HG02610 (cell line): Measurements from ENCODE around the gene GNAO1.

Source experiments
- ATAC-seq: cut with Tn5 transposase; IDR thresholded peaks from one replicate; pipeline ENCODE4 v1.9.1; 2021; ENCODE audit warnings: mild to moderate bottlenecking, moderate library complexity; ENCODE audit not compliant: unreplicated experiment

Gene GNAO1

GRCh38 chr16:56344518-56345405 is 153.5 kb downstream of the GNAO1 start:
- ATAC-seq, result no peak

GRCh38 chr16:56345406-56346050 is 154.2 kb downstream of the GNAO1 start:
- ATAC-seq, result no peak

GRCh38 chr16:56346131-56346890 is 155.0 kb downstream of the GNAO1 start:
- ATAC-seq, result no peak

- ATAC-seq, result no peak
Observed at GRCh38 chr16:56347166-56347565, 155.9 kb downstream of the GNAO1 start.

- no peak for ATAC-seq
Observed at GRCh38 chr16:56347670-56348069, 156.4 kb downstream of the GNAO1 start.

GRCh38 chr16:56348168-56349085 is 157.1 kb downstream of the GNAO1 start:
- no peak for ATAC-seq

GRCh38 chr16:56349086-56349415 is 157.8 kb downstream of the GNAO1 start:
- no peak for ATAC-seq

GRCh38 chr16:56349711-56350161 is 158.4 kb downstream of the GNAO1 start:
- ATAC-seq, result no peak

GRCh38 chr16:56350491-56351405 is 159.5 kb downstream of the GNAO1 start:
- no peak for ATAC-seq

GRCh38 chr16:56351481-56351880 is 160.2 kb downstream of the GNAO1 start:
- no peak for ATAC-seq

- no peak for ATAC-seq
Observed at GRCh38 chr16:56352351-56353053, 161.2 kb downstream of the GNAO1 start.

- no peak for ATAC-seq
Observed at GRCh38 chr16:56353054-56353921, 162.0 kb downstream of the GNAO1 start.

GRCh38 chr16:56354016-56354415 is 162.7 kb downstream of the GNAO1 start:
- ATAC-seq, result no peak

GRCh38 chr16:56354746-56355145 is 163.5 kb downstream of the GNAO1 start:
- ATAC-seq, result no peak

GRCh38 chr16:56355221-56355620 is 163.9 kb downstream of the GNAO1 start:
- ATAC-seq, result no peak

- ATAC-seq, result no peak
Observed at GRCh38 chr16:56355786-56356275, 164.5 kb downstream of the GNAO1 start.
